CD14-positive monocyte (primary cell): Measurements from ENCODE around the gene TSC22D3. TPM values are rescaled to one million over a fixed set of nuclear protein-coding genes. Genes with fewer than 3 reads are reported as not detected.
A peak's percentile ranks its signal among the peaks of the same experiment; 100 is the strongest.

Experiments
- DNase-seq, 3 donors: peaks; one replicate each; pipeline ENCODE4 v3.0.0-alpha.2; 2011 to 2022
- H2AFZ ChIP-seq: 2 replicates; pipeline ENCODE4 v1.6.0; 2012; ENCODE audit warnings: mild to moderate bottlenecking, low read depth, low read length, inconsistent platforms; ENCODE audit not compliant: insufficient read depth, poor library complexity, severe bottlenecking
- H3K27ac ChIP-seq, 2 donors: 1 replicate in 1 of 2; 2 replicates in 1 of 2; pipeline ENCODE4 v1.5.1; 2012 to 2013; ENCODE audit warnings: low read length in 2 of 2, control low read depth in 1 of 2, inconsistent platforms in 1 of 2, low read depth in 1 of 2, mild to moderate bottlenecking in 1 of 2
- H3K27me3 ChIP-seq, 2 donors: one replicate each; pipeline versions ENCODE4 v1.6.0 to v1.6.1; 2011 to 2013; ENCODE audit warnings: low read length in 2 of 2; ENCODE audit not compliant: control insufficient read depth in 2 of 2, insufficient read depth in 2 of 2
- H3K36me3 ChIP-seq, 2 donors: replicated peaks in 1 of 2; 1 replicate in 1 of 2; 2 replicates in 1 of 2; pipeline versions ENCODE4 v1.5.1 to v1.6.1; 2012 to 2013; ENCODE audit warnings: low read length in 2 of 2, control low read depth in 1 of 2, inconsistent platforms in 1 of 2, mild to moderate bottlenecking in 1 of 2; ENCODE audit not compliant: insufficient read depth in 2 of 2, control insufficient read depth in 1 of 2
- H3K4me1 ChIP-seq, 2 donors: 1 replicate in 1 of 2; 2 replicates in 1 of 2; pipeline versions ENCODE4 v1.5.1 to v1.6.1; 2012 to 2013; ENCODE audit warnings: low read length in 2 of 2, control low read depth in 1 of 2, inconsistent platforms in 1 of 2, mild to moderate bottlenecking in 1 of 2, moderate library complexity in 1 of 2; ENCODE audit not compliant: insufficient read depth in 2 of 2, control insufficient read depth in 1 of 2
- H3K4me2 ChIP-seq: replicated peaks from 2 replicates; pipeline ENCODE3; 2012; ENCODE audit warnings: low read length, moderate library complexity, mild to moderate bottlenecking; ENCODE audit not compliant: poor library complexity, severe bottlenecking; ENCODE audit errors: extremely low read depth
- H3K4me3 ChIP-seq, 3 experiments: fragments of 200-600 bp in 1 of 3; sonication (generic) in 1 of 3; replicated peaks in 1 of 3; 1 replicate in 2 of 3; 2 replicates in 1 of 3; pipeline ENCODE4 v1.5.1; 2011 to 2013; ENCODE audit warnings: low read length in 3 of 3, mild to moderate bottlenecking in 3 of 3, control low read depth in 2 of 3, low read depth in 2 of 3, inconsistent platforms in 1 of 3, moderate library complexity in 1 of 3
- H3K79me2 ChIP-seq: 2 replicates; pipeline ENCODE4 v1.6.0; 2012; ENCODE audit warnings: mild to moderate bottlenecking, control low read depth, inconsistent platforms, low read length, moderate library complexity; ENCODE audit not compliant: insufficient read depth
- H3K9ac ChIP-seq: 2 replicates; pipeline ENCODE4 v1.6.0; 2017; ENCODE audit warnings: low read length, mild to moderate bottlenecking; ENCODE audit not compliant: insufficient read depth, poor library complexity, severe bottlenecking
- H3K9me3 ChIP-seq, 2 donors: replicated peaks in 1 of 2; 1 replicate in 1 of 2; 2 replicates in 1 of 2; pipeline versions ENCODE4 v1.5.1 to v1.6.1; 2012 to 2013; ENCODE audit warnings: low read length in 2 of 2, control low read depth in 1 of 2; ENCODE audit not compliant: control insufficient read depth in 1 of 2, insufficient read depth in 1 of 2
- H4K20me1 ChIP-seq: 2 replicates; pipeline ENCODE4 v1.6.0; 2012; ENCODE audit warnings: mild to moderate bottlenecking, low read length, control low read depth, moderate library complexity; ENCODE audit not compliant: insufficient read depth
- H3K27ac Mint-ChIP-seq, 7 donors: one replicate each; pipeline ENCODE4 v1.8.0; 2020; ENCODE audit warnings: mild to moderate bottlenecking in 7 of 7, mixed read lengths in 7 of 7, moderate library complexity in 6 of 7, inconsistent platforms in 2 of 7
- H3K27me3 Mint-ChIP-seq, 3 donors: one replicate each; pipeline ENCODE4 v1.8.0; 2021 to 2022; ENCODE audit warnings: low read depth in 3 of 3, mild to moderate bottlenecking in 3 of 3, mixed read lengths in 3 of 3, moderate library complexity in 3 of 3, inconsistent platforms in 1 of 3
- H3K36me3 Mint-ChIP-seq, 2 donors: one replicate each; pipeline ENCODE4 v1.8.0; 2020; ENCODE audit warnings: mixed read lengths in 2 of 2, inconsistent platforms in 1 of 2, mild to moderate bottlenecking in 1 of 2
- H3K4me1 Mint-ChIP-seq: one replicate; pipeline ENCODE4 v1.8.0; 2020; ENCODE audit warnings: mild to moderate bottlenecking, mixed read lengths
- H3K4me3 Mint-ChIP-seq, 2 donors: one replicate each; pipeline ENCODE4 v1.8.0; 2020; ENCODE audit warnings: mild to moderate bottlenecking in 2 of 2, mixed read lengths in 2 of 2, moderate library complexity in 1 of 2
- H3K9me3 Mint-ChIP-seq, 7 donors: one replicate each; pipeline ENCODE4 v1.8.0; 2020 to 2022; ENCODE audit warnings: mixed read lengths in 7 of 7, mild to moderate bottlenecking in 6 of 7, moderate library complexity in 6 of 7, inconsistent platforms in 2 of 7
- WGBS: methylation state at CpG from one replicate; pipeline ENCODE4 v1.1.5; 2013; ENCODE audit warnings: missing lambda C conversion rate; ENCODE audit not compliant: insufficient coverage; 5-methylcytosine and 5-hydroxymethylcytosine counted together
- intact Hi-C, 2 donors: fragments of 100-400 bp; cut with micrococcal nuclease; formaldehyde crosslinking; loops; one replicate each; pipeline versions ENCODE4 v1.15.0 to v1.15.1; 2023
- polyA plus RNA-seq, 3 donors: library from polyadenylated mRNA; depleted of rRNA in 1 of 3; unstranded in 2 of 3; stranded (reverse) in 1 of 3; fragments of 300-500 nt in 2 of 3; fragments of >200 nt in 1 of 3; fragmentation: Illumina TruSeq in 2 of 3; gene quantifications; 1 replicate in 2 of 3; 2 replicates in 1 of 3; pipeline ENCODE4 v1.2.3, GENCODE V29; 2012 to 2021
- TF ChIP-seq, protein P1 (sequence below): fragments of 200-600 bp; IDR thresholded peaks from one replicate; pipeline ENCODE4 v1.8.0; 2022; ENCODE audit warnings: antibody characterized with exemption, mild to moderate bottlenecking

TSC22D3 gene
- polyA plus RNA-seq, 3 donors: 171 to 1,562 (median 326) TPM

DNA sequence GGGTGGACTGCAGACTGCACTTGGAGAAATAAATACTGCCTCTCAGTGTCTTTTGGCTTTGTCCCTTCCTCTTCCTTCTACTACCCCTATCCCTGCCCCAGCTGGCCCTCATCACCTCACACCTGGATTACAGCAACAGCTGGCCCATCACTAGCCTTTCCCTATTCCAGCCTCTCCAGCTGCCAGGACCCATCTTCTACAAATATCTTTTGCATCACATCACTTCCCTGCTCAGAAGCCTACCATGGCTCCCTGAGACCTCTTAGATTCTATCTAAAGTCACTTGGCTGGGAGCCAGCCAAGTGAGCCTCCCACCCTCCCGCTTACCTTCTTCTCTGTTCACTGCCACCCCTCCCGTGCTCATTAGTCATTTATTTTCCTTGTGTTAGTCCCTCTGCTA, 66.8 kb downstream of the TSC22D3 start:
- H2AFZ ChIP-seq: no peak overlapping the region
- H4K20me1 ChIP-seq: peaks cover 5% of the 10 kb centered on the region
- Mint-ChIP-seq H3K4me1 (peaks cover 32% of the 10 kb centered on the region), H3K9me3 (peaks cover 0 to 3% (median 2%) of the 10 kb centered on the region in 7 donors), H3K27ac (peak overlapping the region in 4 of 7 donors; percentile 8 to 70 (median 52)), H3K27me3 (peaks cover 1 to 10% (median 2%) of the 10 kb centered on the region in 3 donors), H3K36me3 (peaks cover 9 to 12% of the 10 kb centered on the region in 2 donors), H3K4me3 (no peak overlapping the region)
- H3K4me3 ChIP-seq: no peak overlapping the region
- peaks cover 7 to 8% of the 10 kb centered on the region in 2 donors for H3K36me3 ChIP-seq
- peaks cover 38 to 39% of the 10 kb centered on the region in 2 donors for H3K4me1 ChIP-seq
- TF ChIP-seq, protein P1, sequence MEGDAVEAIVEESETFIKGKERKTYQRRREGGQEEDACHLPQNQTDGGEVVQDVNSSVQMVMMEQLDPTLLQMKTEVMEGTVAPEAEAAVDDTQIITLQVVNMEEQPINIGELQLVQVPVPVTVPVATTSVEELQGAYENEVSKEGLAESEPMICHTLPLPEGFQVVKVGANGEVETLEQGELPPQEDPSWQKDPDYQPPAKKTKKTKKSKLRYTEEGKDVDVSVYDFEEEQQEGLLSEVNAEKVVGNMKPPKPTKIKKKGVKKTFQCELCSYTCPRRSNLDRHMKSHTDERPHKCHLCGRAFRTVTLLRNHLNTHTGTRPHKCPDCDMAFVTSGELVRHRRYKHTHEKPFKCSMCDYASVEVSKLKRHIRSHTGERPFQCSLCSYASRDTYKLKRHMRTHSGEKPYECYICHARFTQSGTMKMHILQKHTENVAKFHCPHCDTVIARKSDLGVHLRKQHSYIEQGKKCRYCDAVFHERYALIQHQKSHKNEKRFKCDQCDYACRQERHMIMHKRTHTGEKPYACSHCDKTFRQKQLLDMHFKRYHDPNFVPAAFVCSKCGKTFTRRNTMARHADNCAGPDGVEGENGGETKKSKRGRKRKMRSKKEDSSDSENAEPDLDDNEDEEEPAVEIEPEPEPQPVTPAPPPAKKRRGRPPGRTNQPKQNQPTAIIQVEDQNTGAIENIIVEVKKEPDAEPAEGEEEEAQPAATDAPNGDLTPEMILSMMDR: no peak
- H3K4me2 ChIP-seq: no peak overlapping the region
- no peak overlapping the region for H3K9ac ChIP-seq
- no peaks in the 10 kb centered on the region for H3K79me2 ChIP-seq
- no CpG with 5 or more reads among the region's 2 CpGs for WGBS
- intact Hi-C loops: no loop called here
- DNase-seq: no peak
- no peaks in the 10 kb centered on the region for H3K9me3 ChIP-seq
- H3K27me3 ChIP-seq: no peaks in the 10 kb centered on the region
- no peak overlapping the region for H3K27ac ChIP-seq

DNA sequence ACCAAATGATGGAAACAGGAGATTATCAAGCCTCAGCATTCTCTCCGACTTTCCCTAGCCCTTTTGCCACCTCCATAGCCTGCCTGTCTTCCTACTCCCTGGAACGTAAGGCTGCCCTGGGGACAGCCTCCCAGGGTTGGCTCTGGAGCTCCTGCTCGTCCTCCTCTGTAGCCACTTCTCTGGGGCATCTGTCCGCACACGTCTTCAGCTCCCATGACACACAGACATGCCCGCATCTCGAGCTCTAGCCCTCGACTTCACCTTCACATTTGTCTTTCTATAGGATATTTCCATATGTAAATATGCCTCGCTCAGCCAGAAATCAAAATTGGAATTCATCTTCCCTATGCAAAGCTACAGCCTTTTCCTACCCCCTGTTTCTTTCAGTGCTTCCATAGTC, 67.7 kb downstream of the TSC22D3 start:
- no peak overlapping the region for H3K4me3 Mint-ChIP-seq
- TF ChIP-seq, protein P1: no peak
- Histone ChIP-seq H3K9me3 (no peaks in the 10 kb centered on the region), H3K4me1 (peaks cover 29 to 31% of the 10 kb centered on the region in 2 donors), H3K4me3 (no peak overlapping the region), H3K4me2 (no peak overlapping the region), H3K27ac (no peak overlapping the region), H3K9ac (no peak overlapping the region), H3K79me2 (no peaks in the 10 kb centered on the region), H4K20me1 (no peaks in the 10 kb centered on the region), H3K36me3 (no peaks in the 10 kb centered on the region), H3K27me3 (no peaks in the 10 kb centered on the region), H2AFZ (no peak overlapping the region)
- peaks cover 1 to 10% (median 2%) of the 10 kb centered on the region in 3 donors for H3K27me3 Mint-ChIP-seq
- H3K9me3 Mint-ChIP-seq: peaks cover 0 to 4% (median 2%) of the 10 kb centered on the region in 7 donors
- peaks cover 3% of the 10 kb centered on the region in 2 donors for H3K36me3 Mint-ChIP-seq
- WGBS: 100% methylated on average over 6 of the region's 9 CpGs
- intact Hi-C loops: no loop called here
- H3K27ac Mint-ChIP-seq: peak overlapping the region in 2 of 7 donors; percentile 48 to 51
- no peak for DNase-seq
- H3K4me1 Mint-ChIP-seq: peaks cover 27% of the 10 kb centered on the region
